ENCODE results near the gene GLCE.

DNA sequence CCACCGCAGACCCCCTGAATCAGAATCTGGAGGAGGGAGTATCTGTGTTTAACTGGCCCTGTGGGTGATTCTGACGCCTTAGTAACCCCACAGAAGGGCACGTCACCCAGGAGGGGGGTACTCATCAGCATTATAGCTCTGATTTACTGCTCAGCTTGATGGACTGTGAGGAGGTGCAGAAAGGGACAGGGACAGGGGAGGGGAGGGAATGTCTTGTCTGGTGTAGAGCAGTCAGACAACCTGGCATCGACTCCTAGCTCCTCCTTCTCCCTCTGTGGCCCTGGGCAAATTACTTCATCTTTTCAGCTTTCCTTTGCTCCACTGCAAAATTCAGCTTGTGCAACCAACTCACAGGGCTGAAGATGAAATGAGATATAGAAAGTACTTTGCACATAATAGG is 42.3 kb upstream of the GLCE start:
- TF ChIP-seq, protein P1, sequence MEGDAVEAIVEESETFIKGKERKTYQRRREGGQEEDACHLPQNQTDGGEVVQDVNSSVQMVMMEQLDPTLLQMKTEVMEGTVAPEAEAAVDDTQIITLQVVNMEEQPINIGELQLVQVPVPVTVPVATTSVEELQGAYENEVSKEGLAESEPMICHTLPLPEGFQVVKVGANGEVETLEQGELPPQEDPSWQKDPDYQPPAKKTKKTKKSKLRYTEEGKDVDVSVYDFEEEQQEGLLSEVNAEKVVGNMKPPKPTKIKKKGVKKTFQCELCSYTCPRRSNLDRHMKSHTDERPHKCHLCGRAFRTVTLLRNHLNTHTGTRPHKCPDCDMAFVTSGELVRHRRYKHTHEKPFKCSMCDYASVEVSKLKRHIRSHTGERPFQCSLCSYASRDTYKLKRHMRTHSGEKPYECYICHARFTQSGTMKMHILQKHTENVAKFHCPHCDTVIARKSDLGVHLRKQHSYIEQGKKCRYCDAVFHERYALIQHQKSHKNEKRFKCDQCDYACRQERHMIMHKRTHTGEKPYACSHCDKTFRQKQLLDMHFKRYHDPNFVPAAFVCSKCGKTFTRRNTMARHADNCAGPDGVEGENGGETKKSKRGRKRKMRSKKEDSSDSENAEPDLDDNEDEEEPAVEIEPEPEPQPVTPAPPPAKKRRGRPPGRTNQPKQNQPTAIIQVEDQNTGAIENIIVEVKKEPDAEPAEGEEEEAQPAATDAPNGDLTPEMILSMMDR (IDR thresholded peaks at IDR 0.05 in 2 of 3, conservative IDR thresholded peaks at IDR 0.05 in 1 of 3; ENCODE audit: control insufficient read depth in 2 of 3, extremely low read depth in 1 of 3, insufficient read depth in 1 of 3, low read depth in 3 of 3, low read length in 3 of 3), result no peak
- TF ChIP-seq SMC3 (IDR thresholded peaks at IDR 0.05; ENCODE audit: borderline replicate concordance, low read length) (no peak), JUNB (IDR thresholded peaks at IDR 0.05) (no peak), GABPA (IDR thresholded peaks at IDR 0.05; ENCODE audit: low read depth) (no peak), POLR2AphosphoS5 (IDR thresholded peaks at IDR 0.05; ENCODE audit: low read length) (no peak), SP1 (IDR thresholded peaks at IDR 0.05; ENCODE audit: low read depth, low read length) (no peak), HDAC2 (IDR thresholded peaks at IDR 0.05) (no peak), SUZ12 (IDR thresholded peaks at IDR 0.05; ENCODE audit: unreplicated experiment) (no peak), NFYB (IDR thresholded peaks at IDR 0.05; ENCODE audit: insufficient read depth, low read depth, low read length) (no peak)
- TF ChIP-seq, protein P2, sequence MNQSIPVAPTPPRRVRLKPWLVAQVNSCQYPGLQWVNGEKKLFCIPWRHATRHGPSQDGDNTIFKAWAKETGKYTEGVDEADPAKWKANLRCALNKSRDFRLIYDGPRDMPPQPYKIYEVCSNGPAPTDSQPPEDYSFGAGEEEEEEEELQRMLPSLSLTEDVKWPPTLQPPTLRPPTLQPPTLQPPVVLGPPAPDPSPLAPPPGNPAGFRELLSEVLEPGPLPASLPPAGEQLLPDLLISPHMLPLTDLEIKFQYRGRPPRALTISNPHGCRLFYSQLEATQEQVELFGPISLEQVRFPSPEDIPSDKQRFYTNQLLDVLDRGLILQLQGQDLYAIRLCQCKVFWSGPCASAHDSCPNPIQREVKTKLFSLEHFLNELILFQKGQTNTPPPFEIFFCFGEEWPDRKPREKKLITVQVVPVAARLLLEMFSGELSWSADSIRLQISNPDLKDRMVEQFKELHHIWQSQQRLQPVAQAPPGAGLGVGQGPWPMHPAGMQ (IDR thresholded peaks at IDR 0.05; ENCODE audit: borderline replicate concordance), result no peak
- TF ChIP-seq, protein P3, sequence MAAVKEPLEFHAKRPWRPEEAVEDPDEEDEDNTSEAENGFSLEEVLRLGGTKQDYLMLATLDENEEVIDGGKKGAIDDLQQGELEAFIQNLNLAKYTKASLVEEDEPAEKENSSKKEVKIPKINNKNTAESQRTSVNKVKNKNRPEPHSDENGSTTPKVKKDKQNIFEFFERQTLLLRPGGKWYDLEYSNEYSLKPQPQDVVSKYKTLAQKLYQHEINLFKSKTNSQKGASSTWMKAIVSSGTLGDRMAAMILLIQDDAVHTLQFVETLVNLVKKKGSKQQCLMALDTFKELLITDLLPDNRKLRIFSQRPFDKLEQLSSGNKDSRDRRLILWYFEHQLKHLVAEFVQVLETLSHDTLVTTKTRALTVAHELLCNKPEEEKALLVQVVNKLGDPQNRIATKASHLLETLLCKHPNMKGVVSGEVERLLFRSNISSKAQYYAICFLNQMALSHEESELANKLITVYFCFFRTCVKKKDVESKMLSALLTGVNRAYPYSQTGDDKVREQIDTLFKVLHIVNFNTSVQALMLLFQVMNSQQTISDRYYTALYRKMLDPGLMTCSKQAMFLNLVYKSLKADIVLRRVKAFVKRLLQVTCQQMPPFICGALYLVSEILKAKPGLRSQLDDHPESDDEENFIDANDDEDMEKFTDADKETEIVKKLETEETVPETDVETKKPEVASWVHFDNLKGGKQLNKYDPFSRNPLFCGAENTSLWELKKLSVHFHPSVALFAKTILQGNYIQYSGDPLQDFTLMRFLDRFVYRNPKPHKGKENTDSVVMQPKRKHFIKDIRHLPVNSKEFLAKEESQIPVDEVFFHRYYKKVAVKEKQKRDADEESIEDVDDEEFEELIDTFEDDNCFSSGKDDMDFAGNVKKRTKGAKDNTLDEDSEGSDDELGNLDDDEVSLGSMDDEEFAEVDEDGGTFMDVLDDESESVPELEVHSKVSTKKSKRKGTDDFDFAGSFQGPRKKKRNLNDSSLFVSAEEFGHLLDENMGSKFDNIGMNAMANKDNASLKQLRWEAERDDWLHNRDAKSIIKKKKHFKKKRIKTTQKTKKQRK (IDR thresholded peaks at IDR 0.05; ENCODE audit: low read depth, low read length), result no peak

Measured in GM12878 (cell line).